Progenitor cell of endocrine pancreas (in vitro differentiated cells): ENCODE results near the gene POLR3H. TPM values are rescaled to one million over a fixed set of nuclear protein-coding genes. Genes with fewer than 3 reads are reported as not detected.

Experiments used
- DNase-seq: peaks from one replicate; pipeline ENCODE4 v3.0.0; 2021; ENCODE audit warnings: low spot score; ENCODE audit not compliant: unreplicated experiment
- H3K27ac Mint-ChIP-seq: 2 replicates; pipeline ENCODE4 v1.8.0; 2021; ENCODE audit warnings: mild to moderate bottlenecking, moderate library complexity, mixed read lengths
- H3K27me3 Mint-ChIP-seq: 2 replicates; pipeline ENCODE4 v1.8.0; 2021; ENCODE audit warnings: mixed read lengths
- H3K36me3 Mint-ChIP-seq: 2 replicates; pipeline ENCODE4 v1.8.0; 2022; ENCODE audit warnings: mixed read lengths; ENCODE audit not compliant: insufficient read depth
- H3K4me1 Mint-ChIP-seq: 2 replicates; pipeline ENCODE4 v1.8.0; 2021; ENCODE audit warnings: low read depth, mixed read lengths
- H3K4me3 Mint-ChIP-seq: 2 replicates; pipeline ENCODE4 v1.8.0; 2021; ENCODE audit warnings: low read depth, mild to moderate bottlenecking, moderate library complexity, mixed read lengths
- H3K9me3 Mint-ChIP-seq: 2 replicates; pipeline ENCODE4 v1.8.0; 2021; ENCODE audit warnings: low read depth, mixed read lengths
- CTCF ChIP-seq: fragments of 200-600 bp; sonication (generic); IDR thresholded peaks from one replicate; pipeline ENCODE4 v1.5.0; 2021; ENCODE audit warnings: antibody characterized with exemption, mild to moderate bottlenecking; ENCODE audit not compliant: unreplicated experiment
- total RNA-seq: library from RNA; stranded (reverse); gene quantifications from 2 replicates; pipeline ENCODE4 v1.2.1, GENCODE V29; 2021

POLR3H gene
- total RNA-seq, 1 donor from 2014 or later = 44.1 TPM

GRCh38 chr22:41564563-41564962 lies 20.3 kb upstream of the POLR3H start:
- no peak overlapping the region for H3K27ac Mint-ChIP-seq
- H3K36me3 Mint-ChIP-seq = no peaks in the 10 kb centered on the region
- H3K4me3 Mint-ChIP-seq = no peak overlapping the region
- DNase-seq = no peak
- H3K27me3 Mint-ChIP-seq = peaks cover 4% of the 10 kb centered on the region
- H3K4me1 Mint-ChIP-seq = peaks cover 11% of the 10 kb centered on the region
- no peaks in the 10 kb centered on the region for H3K9me3 Mint-ChIP-seq
- no peak for TF ChIP-seq CTCF

GRCh38 chr22:41563051-41563711 lies 18.9 kb upstream of the POLR3H start:
- H3K4me1 Mint-ChIP-seq = peaks cover 11% of the 10 kb centered on the region
- DNase-seq = no peak
- TF ChIP-seq CTCF = no peak
- H3K9me3 Mint-ChIP-seq = no peaks in the 10 kb centered on the region
- H3K27me3 Mint-ChIP-seq = peaks cover 4% of the 10 kb centered on the region
- no peak overlapping the region for H3K4me3 Mint-ChIP-seq
- no peaks in the 10 kb centered on the region for H3K36me3 Mint-ChIP-seq
- H3K27ac Mint-ChIP-seq = no peak overlapping the region

- DNase-seq = no peak
- TF ChIP-seq CTCF = no peak
- Mint-ChIP-seq H3K27ac (no peak overlapping the region), H3K27me3 (peaks cover 4% of the 10 kb centered on the region), H3K4me3 (no peak overlapping the region), H3K9me3 (no peaks in the 10 kb centered on the region), H3K4me1 (peaks cover 16% of the 10 kb centered on the region), H3K36me3 (no peaks in the 10 kb centered on the region)
Observed at GRCh38 chr22:41562461-41562860, 18.2 kb upstream of the POLR3H start.

GRCh38 chr22:41561788-41562187 lies 17.5 kb upstream of the POLR3H start:
- H3K4me1 Mint-ChIP-seq = peaks cover 18% of the 10 kb centered on the region
- DNase-seq = no peak
- no peak overlapping the region for H3K4me3 Mint-ChIP-seq
- TF ChIP-seq CTCF = no peak
- no peaks in the 10 kb centered on the region for H3K36me3 Mint-ChIP-seq
- H3K27me3 Mint-ChIP-seq = peaks cover 4% of the 10 kb centered on the region
- H3K9me3 Mint-ChIP-seq = no peaks in the 10 kb centered on the region
- no peak overlapping the region for H3K27ac Mint-ChIP-seq

- TF ChIP-seq CTCF = no peak
- Mint-ChIP-seq H3K27ac (peak overlapping the region; percentile 27), H3K27me3 (peaks cover 4% of the 10 kb centered on the region), H3K4me1 (peaks cover 18% of the 10 kb centered on the region), H3K4me3 (peak overlapping the region; percentile 53), H3K9me3 (no peaks in the 10 kb centered on the region), H3K36me3 (no peaks in the 10 kb centered on the region)
- DNase-seq = no peak
Observed at GRCh38 chr22:41561335-41561734, 17.1 kb upstream of the POLR3H start.
